VCaP (cell line): ENCODE results near the gene GAST.

Experiments
- H3K27ac ChIP-seq: fragments of 450-650 bp; 2 replicates; pipeline ENCODE4 v1.5.1; 2017
- CTCF ChIP-seq: fragments of 450-650 bp; conservative IDR thresholded peaks from 2 replicates; pipeline ENCODE4 v1.5.1; 2017; ENCODE audit warnings: mild to moderate bottlenecking, moderate library complexity

Gene GAST

GRCh38 chr17:41728056-41728455 lies 15.9 kb downstream of the GAST start:
- no peak for TF ChIP-seq CTCF
- H3K27ac ChIP-seq = no peak overlapping the region

- no peak for TF ChIP-seq CTCF
- H3K27ac ChIP-seq = no peak overlapping the region
Measured at GRCh38 chr17:41730479-41730878, 18.3 kb downstream of the GAST start.

- no peak overlapping the region for H3K27ac ChIP-seq
- TF ChIP-seq CTCF = no peak
Measured at GRCh38 chr17:41731836-41732235, 19.7 kb downstream of the GAST start.

- peak overlapping the region; percentile 51; the same call in 1 of the 2 replicates for H3K27ac ChIP-seq
- no peak for TF ChIP-seq CTCF
Measured at GRCh38 chr17:41733348-41734138, 21.4 kb downstream of the GAST start.

- peak within 1 kb of the TSS; percentile 51; the same call in 1 of the 2 replicates for H3K27ac ChIP-seq
- no peak for TF ChIP-seq CTCF
Measured at GRCh38 chr17:41734139-41734948, 22.2 kb downstream of the GAST start, which contains the start of gene HAP1. HAP1 (minus strand) TSS chr17:41734643; CDS start chr17:41734634, 9 bp downstream.

- TF ChIP-seq CTCF = no peak
- peak overlapping the region; percentile 51; the same call in 1 of the 2 replicates for H3K27ac ChIP-seq
Measured at GRCh38 chr17:41734949-41735313, 22.8 kb downstream of the GAST start.

- no peak overlapping the region for H3K27ac ChIP-seq
- TF ChIP-seq CTCF = no peak
Measured at GRCh38 chr17:41735744-41736143, 23.6 kb downstream of the GAST start.
